Sigmoid colon (tissue), 7 donors: ENCODE results near the gene NTMT2. TPM values are rescaled to one million over a fixed set of nuclear protein-coding genes. Genes with fewer than 3 reads are reported as not detected.

Source experiments
- DNase-seq: peaks from one replicate; pipeline ENCODE4 v3.0.0-alpha.2; 2019
- H3K27ac ChIP-seq, 4 donors: fragments of 200-600 bp; sonication (generic); one replicate each; pipeline ENCODE4 v1.5.1; 2016 to 2019; ENCODE audit warnings: mild to moderate bottlenecking in 1 of 4
- H3K27me3 ChIP-seq, 3 donors: fragments of 200-600 bp; sonication (generic); one replicate each; pipeline ENCODE4 v1.5.1; 2019; ENCODE audit warnings: mild to moderate bottlenecking in 1 of 3
- H3K36me3 ChIP-seq, 4 donors: fragments of 200-600 bp; sonication (generic); one replicate each; pipeline ENCODE4 v1.5.1; 2016 to 2019
- H3K4me1 ChIP-seq, 4 donors: fragments of 200-600 bp; sonication (generic); one replicate each; pipeline ENCODE4 v1.5.1; 2017 to 2019
- H3K4me3 ChIP-seq, 4 donors: fragments of 200-600 bp; sonication (generic); one replicate each; pipeline ENCODE4 v1.5.1; 2017 to 2019; ENCODE audit warnings: mild to moderate bottlenecking in 2 of 4, moderate library complexity in 1 of 4
- H3K9me3 ChIP-seq, 4 donors: fragments of 200-600 bp in 3 of 4; sonication (generic) in 3 of 4; one replicate each; pipeline versions ENCODE4 v1.5.1 to v1.6.1; 2013 to 2019
- CTCF ChIP-seq, 4 experiments: fragments of 450-650 bp in 3 of 4; fragments of 200-600 bp in 1 of 4; IDR thresholded peaks; one replicate each; pipeline ENCODE4 v1.5.1; 2016 to 2019; ENCODE audit warnings: antibody characterized with exemption in 4 of 4, mild to moderate bottlenecking in 3 of 4, moderate library complexity in 2 of 4
- EP300 ChIP-seq, 4 donors: sonication (generic); formaldehyde crosslinking; IDR thresholded peaks; one replicate each; pipeline ENCODE4 v1.6.1; 2017; ENCODE audit warnings: antibody characterized with exemption in 4 of 4
- POLR2A ChIP-seq, 2 donors: fragments of 450-650 bp; IDR thresholded peaks; one replicate each; pipeline ENCODE4 v1.6.1; 2016; ENCODE audit warnings: antibody characterized with exemption in 2 of 2, mild to moderate bottlenecking in 2 of 2, moderate library complexity in 2 of 2
- POLR2AphosphoS5 ChIP-seq, 4 donors: sonication (generic); formaldehyde crosslinking; IDR thresholded peaks; one replicate each; pipeline ENCODE4 v1.6.1; 2017; ENCODE audit warnings: antibody characterized with exemption in 4 of 4
- WGBS, 2 donors: extraction: QIAGEN DNeasy Blood & Tissue Kit; methylation state at CpG; one replicate each; pipeline ENCODE4 v1.1.7; 2013; 5-methylcytosine and 5-hydroxymethylcytosine counted together
- intact Hi-C: fragments of 100-400 bp; cut with DNase I; formaldehyde crosslinking; loops from one replicate; pipeline ENCODE4 v1.15.1; 2023
- polyA plus RNA-seq, 3 donors: library from polyadenylated mRNA; stranded (reverse); fragments of 200-250 nt; gene quantifications; one replicate each; pipeline ENCODE4 v1.2.3, GENCODE V29; 2013
- small RNA-seq, 3 donors: library from RNA; depleted of rRNA; stranded (forward); fragments of <200 nt; gene quantifications; one replicate each; pipeline ENCODE3, GENCODE V24; 2016
- total RNA-seq, 4 donors: library from RNA; depleted of rRNA; stranded (reverse); fragments of >200 nt; gene quantifications; one replicate each; pipeline ENCODE4 v1.1.0, GENCODE V29; 2016
- donor health status: healthy with polysubstance abuse.
- donor health status: Bipolar disorder and iron deficiency.
- donor health status: healthy.

NTMT2 gene
- total and polyA plus RNA-seq, 7 donors, result not detected

- Histone ChIP-seq H3K9me3 (no peaks in the 10 kb centered on the region), H3K27ac (peak overlapping the region in 1 of 4 donors; percentile 0), H3K4me3 (no peak overlapping the region), H3K36me3 (no peaks in the 10 kb centered on the region), H3K27me3 (no peaks in the 10 kb centered on the region), H3K4me1 (peaks cover 0 to 13% (median 9%) of the 10 kb centered on the region in 4 donors)
- TF ChIP-seq EP300 (IDR thresholded peaks at IDR 0.05) (no peak), POLR2A (IDR thresholded peaks at IDR 0.05) (no peak), CTCF (IDR thresholded peaks at IDR 0.05) (no peak), POLR2AphosphoS5 (IDR thresholded peaks at IDR 0.05) (no peak)
- intact Hi-C loops, result no loop called here
- DNase-seq, result no peak
- WGBS, 2 donors, result 75 to 79% methylated on average over 5 of the region's 5 CpGs
Observed at GRCh38 chr1:170217517-170218256, 71.9 kb downstream of the NTMT2 start.

DNA sequence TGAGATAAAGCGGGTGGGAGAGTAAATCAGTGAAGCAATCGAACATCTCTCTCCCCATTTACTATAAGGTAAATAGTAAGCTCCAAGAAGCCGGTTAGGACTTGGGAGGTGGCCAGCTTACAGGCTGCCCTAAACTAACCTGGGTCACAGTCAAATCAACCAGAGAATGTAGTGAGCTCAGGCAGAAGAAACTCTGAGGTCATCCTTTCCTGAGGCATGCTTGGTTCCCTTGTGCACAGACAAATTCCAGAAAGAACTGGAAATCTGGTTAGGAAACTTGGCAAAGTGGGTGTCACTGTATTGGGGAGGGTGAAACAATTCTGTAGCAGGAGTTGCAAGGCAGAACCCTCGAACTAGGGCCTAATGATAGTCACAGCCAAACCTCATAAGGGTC is 72.5 kb downstream of the NTMT2 start:
- Histone ChIP-seq H3K9me3 (no peaks in the 10 kb centered on the region), H3K36me3 (no peaks in the 10 kb centered on the region), H3K27ac (peak overlapping the region in 1 of 4 donors; percentile 0), H3K4me3 (no peak overlapping the region), H3K27me3 (no peaks in the 10 kb centered on the region), H3K4me1 (peaks cover 0 to 13% (median 9%) of the 10 kb centered on the region in 4 donors)
- intact Hi-C loops, result no loop called here
- WGBS, 2 donors, result 40 to 69% methylated on average over 4 of the region's 4 CpGs
- TF ChIP-seq POLR2AphosphoS5 (IDR thresholded peaks at IDR 0.05) (no peak), POLR2A (IDR thresholded peaks at IDR 0.05) (no peak), CTCF (IDR thresholded peaks at IDR 0.05) (no peak), EP300 (IDR thresholded peaks at IDR 0.05) (no peak)
- no peak for DNase-seq

Small RNA genes within 50 kb of the gene (small RNA-seq; reads per million reads assigned to genes)
- gene MIR3119-2, result 0 reads per million in 3 donors

Other genes starting within 250 kb of the NTMT2 start
- 10 to 100 TPM; 28.1 to 36.7 (median 33.4) TPM for gene KIFAP3, start 71.3 kb upstream of the NTMT2 start, total RNA-seq
- gene KIFAP3, start 71.3 kb upstream of the NTMT2 start, polyA plus RNA-seq, result 10 to 100 TPM; 14.4 to 20.8 (median 17.2) TPM